Fibroblast of pulmonary artery (primary cell): ENCODE measurements around the gene PSME2.
A peak's percentile ranks its signal among the peaks of the same experiment; 100 is the strongest.

Experiments used
- DNase-seq: peaks from one replicate; pipeline ENCODE4 v3.0.0-alpha.2; 2010; ENCODE audit warnings: low read depth
- H3K4me3 ChIP-seq: replicated peaks from 2 replicates; pipeline ENCODE4 v1.5.1; 2011; ENCODE audit warnings: low read depth, mild to moderate bottlenecking, control low read depth, low read length, moderate library complexity
- CTCF ChIP-seq: IDR thresholded peaks from 2 replicates; pipeline ENCODE4 v1.5.1; 2011; ENCODE audit warnings: mild to moderate bottlenecking, control low read depth, low read length, inconsistent platforms; ENCODE audit errors: missing control alignments

PSME2 gene

GRCh38 chr14:24135584-24135833 lies 10.9 kb downstream of the PSME2 start:
- DNase-seq = no peak
- no peak for TF ChIP-seq CTCF
- H3K4me3 ChIP-seq = peak overlapping the region; percentile 74

- DNase-seq = no peak
- H3K4me3 ChIP-seq = no peak overlapping the region
- no peak for TF ChIP-seq CTCF
Measured at GRCh38 chr14:24133735-24134134, 12.7 kb downstream of the PSME2 start.

GRCh38 chr14:24132976-24133375 lies 13.4 kb downstream of the PSME2 start:
- DNase-seq = no peak
- TF ChIP-seq CTCF = no peak
- H3K4me3 ChIP-seq = no peak overlapping the region

- H3K4me3 ChIP-seq = no peak overlapping the region
- no peak for DNase-seq
- TF ChIP-seq CTCF = no peak
Measured at GRCh38 chr14:24132061-24132685, 14.2 kb downstream of the PSME2 start.

- no peak for DNase-seq
- no peak overlapping the region for H3K4me3 ChIP-seq
- no peak for TF ChIP-seq CTCF
Measured at GRCh38 chr14:24131549-24131966, 14.9 kb downstream of the PSME2 start.

- no peak for TF ChIP-seq CTCF
- no peak overlapping the region for H3K4me3 ChIP-seq
- no peak for DNase-seq
Measured at GRCh38 chr14:24130717-24131548, 15.5 kb downstream of the PSME2 start.

GRCh38 chr14:24130380-24130716 lies 16.1 kb downstream of the PSME2 start, which contains the start of gene FITM1:
Gene FITM1 (plus strand): TSS chr14:24130659. CDS start chr14:24131564, 905 bp downstream.
- no peak within 1 kb of the TSS for H3K4me3 ChIP-seq
- DNase-seq = no peak
- TF ChIP-seq CTCF = no peak
